SK-N-SH (cell line): ENCODE results near the gene CD46. TPM values are rescaled to one million over a fixed set of nuclear protein-coding genes. Genes with fewer than 3 reads are reported as not detected.

ENCODE experiments used
- CTCF ChIA-PET: fragments of 300-600, 350-600 bp; formaldehyde crosslinking; extraction: SDS; loops from one replicate; lab custom pipeline; 2021; lab: Yijun Ruan, JAX
- POLR2A ChIA-PET: fragments of 350-600 bp; sonication (Branson Sonifier 250); formaldehyde crosslinking; extraction: SDS; loops from one replicate; lab custom pipeline; 2020; ENCODE audit warnings: antibody characterized with exemption, inconsistent platforms; lab: Yijun Ruan, JAX
- DNase-seq: peaks from one replicate; pipeline ENCODE4 v3.0.0; 2012
- H2AFZ ChIP-seq: fragments of 200-600 bp; sonication (generic); 2 replicates; pipeline ENCODE4 v1.8.1; 2016; ENCODE audit warnings: antibody characterized with exemption, mild to moderate bottlenecking, low read depth
- H3F3A ChIP-seq: fragments of 200-600 bp; sonication (generic); replicated peaks from 2 replicates; pipeline ENCODE3; 2016; ENCODE audit warnings: antibody characterized with exemption, mild to moderate bottlenecking; ENCODE audit not compliant: insufficient read depth
- H3K27ac ChIP-seq, 2 experiments: fragments of 200-500 bp in 1 of 2; fragments of 200-600 bp in 1 of 2; sonication (Bioruptor generic) in 1 of 2; sonication (generic), shearing (Covaris generic) in 1 of 2; 2 replicates each; pipeline versions ENCODE4 v1.5.1 to v1.6.1; 2014 to 2016; ENCODE audit warnings: low read depth in 2 of 2, inconsistent platforms in 1 of 2, low read length in 1 of 2, mild to moderate bottlenecking in 1 of 2, mixed read lengths in 1 of 2
- H3K27me3 ChIP-seq: fragments of 200-600 bp; sonication (generic), shearing (Covaris generic); 2 replicates; pipeline ENCODE4 v1.6.1; 2016; ENCODE audit warnings: mixed run types; ENCODE audit not compliant: insufficient read depth
- H3K36me3 ChIP-seq, 2 experiments: fragments of 200-500 bp in 1 of 2; fragments of 200-600 bp in 1 of 2; sonication (Bioruptor generic) in 1 of 2; sonication (generic) in 1 of 2; replicated peaks in 1 of 2; 2 replicates each; pipeline versions ENCODE3 to v1.5.1; 2014 to 2016; ENCODE audit warnings: low read length in 1 of 2, mild to moderate bottlenecking in 1 of 2; ENCODE audit not compliant: insufficient read depth in 2 of 2, control insufficient read depth in 1 of 2
- H3K4me1 ChIP-seq, 2 experiments: fragments of 200-500 bp in 1 of 2; fragments of 200-600 bp in 1 of 2; sonication (Bioruptor generic) in 1 of 2; sonication (generic), shearing (Covaris generic) in 1 of 2; 2 replicates each; pipeline versions ENCODE4 v1.5.1 to v1.6.1; 2014 to 2016; ENCODE audit warnings: low read depth in 1 of 2, low read length in 1 of 2, mixed run types in 1 of 2; ENCODE audit not compliant: insufficient read depth in 2 of 2, control insufficient read depth in 1 of 2
- H3K4me2 ChIP-seq: fragments of 200-600 bp; sonication (generic), shearing (Covaris generic); 2 replicates; pipeline ENCODE4 v1.6.1; 2017; ENCODE audit warnings: mixed run types
- H3K4me3 ChIP-seq, 2 experiments: fragments of 200-500 bp in 1 of 2; fragments of 200-600 bp in 1 of 2; sonication (Bioruptor generic) in 1 of 2; sonication (generic), shearing (Covaris generic) in 1 of 2; 2 replicates each; pipeline versions ENCODE4 v1.5.1 to v1.8.1; 2014 to 2016; ENCODE audit warnings: low read depth in 2 of 2, inconsistent platforms in 1 of 2, low read length in 1 of 2, mild to moderate bottlenecking in 1 of 2, mixed read lengths in 1 of 2, moderate library complexity in 1 of 2
- H3K79me2 ChIP-seq: fragments of 200-600 bp; sonication (generic); 2 replicates; pipeline ENCODE4 v1.8.1; 2017; ENCODE audit warnings: mild to moderate bottlenecking; ENCODE audit not compliant: insufficient read depth
- H3K9ac ChIP-seq: fragments of 200-600 bp; sonication (generic); 2 replicates; pipeline ENCODE4 v1.6.1; 2017; ENCODE audit warnings: mixed run types
- H3K9me2 ChIP-seq: fragments of 200-600 bp; sonication (generic); 2 replicates; pipeline ENCODE4 v1.6.1; 2017; ENCODE audit warnings: mixed run types
- H3K9me3 ChIP-seq: fragments of 200-600 bp; sonication (generic); 2 replicates; pipeline ENCODE4 v1.6.1; 2017; ENCODE audit warnings: mixed run types, mild to moderate bottlenecking, moderate library complexity
- H4K20me1 ChIP-seq: fragments of 200-600 bp; sonication (generic); 2 replicates; pipeline ENCODE4 v1.6.1; 2017; ENCODE audit warnings: mild to moderate bottlenecking, mixed run types; ENCODE audit not compliant: insufficient read depth
- ELF1 ChIP-seq: IDR thresholded peaks from 2 replicates; pipeline ENCODE4 v1.4.0; 2012
- EZH2phosphoT487 ChIP-seq: fragments of 200-600 bp; sonication (generic); IDR thresholded peaks from 2 replicates; pipeline ENCODE4 v1.6.1; 2017; ENCODE audit warnings: low read depth, mixed run types, mild to moderate bottlenecking, antibody characterized with exemption, moderate library complexity, borderline replicate concordance
- GABPA ChIP-seq: IDR thresholded peaks from 2 replicates; pipeline ENCODE4 v1.4.0; 2012; ENCODE audit warnings: low read depth, mild to moderate bottlenecking
- JUND ChIP-seq: IDR thresholded peaks from 2 replicates; pipeline ENCODE4 v1.4.0; 2012
- MEF2A ChIP-seq: IDR thresholded peaks from 2 replicates; pipeline ENCODE4 v1.4.0; 2012; ENCODE audit warnings: low read depth, borderline replicate concordance
- RAD21 ChIP-seq: IDR thresholded peaks from 2 replicates; pipeline ENCODE4 v1.6.1; 2012; ENCODE audit warnings: mild to moderate bottlenecking, low read length
- SMC3 ChIP-seq: IDR thresholded peaks from 2 replicates; pipeline ENCODE4 v1.6.1; 2012; ENCODE audit warnings: low read depth, low read length, improper control_type of control experiment
- TAF1 ChIP-seq: IDR thresholded peaks from 2 replicates; pipeline ENCODE4 v1.6.1; 2012; ENCODE audit warnings: low read depth, mild to moderate bottlenecking, low read length, moderate library complexity, borderline replicate concordance
- WGBS: methylation state at CpG from one replicate; pipeline ENCODE4 v1.1.6; 2017; ENCODE audit warnings: low lambda C conversion rate; 5-methylcytosine and 5-hydroxymethylcytosine counted together
- polyA plus RNA-seq, 3 experiments: library from polyadenylated mRNA; depleted of rRNA; stranded (reverse); fragments of >200 nt; gene quantifications; 2 replicates each; pipeline ENCODE4 v1.2.3, GENCODE V29; 2012
- TF ChIP-seq, protein P1 (sequence below): fragments of 150-350 bp; IDR thresholded peaks from 2 replicates; pipeline ENCODE4 v1.6.1; 2017; ENCODE audit warnings: antibody characterized with exemption, low read length, low read depth, borderline replicate concordance
- TF ChIP-seq, protein P2 (sequence below): fragments of 200-600 bp; sonication (generic); IDR thresholded peaks from 2 replicates; pipeline ENCODE4 v1.6.1; 2017; ENCODE audit warnings: antibody characterized with exemption, mild to moderate bottlenecking, moderate library complexity
- TF ChIP-seq, protein P3 (sequence below): IDR thresholded peaks from 2 replicates; pipeline ENCODE4 v1.4.0; 2012; ENCODE audit warnings: low read depth
- TF ChIP-seq, protein P4 (sequence below): fragments of 150-350 bp; IDR thresholded peaks from 2 replicates; pipeline ENCODE4 v1.6.1; 2016; ENCODE audit warnings: mild to moderate bottlenecking, low read depth, low read length

The CD46 gene
- polyA plus RNA-seq, 1 of the 3 experiments (the other 2 are of a cell fraction): 56.0 TPM

DNA sequence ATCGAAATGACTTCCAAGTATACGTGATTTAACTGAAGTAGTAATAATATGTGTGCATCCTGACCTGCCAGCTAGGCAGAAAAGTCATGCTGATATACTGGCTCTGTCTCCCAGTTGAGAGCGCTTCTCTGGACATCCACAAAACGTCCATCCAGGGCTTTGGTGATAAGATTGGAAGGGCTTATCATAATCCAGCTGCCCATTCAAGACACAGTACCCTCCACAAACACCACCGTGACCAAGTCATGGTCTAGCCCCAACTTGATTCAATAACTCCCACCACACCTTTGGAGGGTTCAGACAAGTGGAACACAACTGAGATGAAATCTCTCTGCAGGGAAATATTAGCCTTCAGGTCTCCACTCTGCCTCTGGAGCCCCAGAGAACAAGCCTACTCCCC, 76.2 kb downstream of the CD46 start (continued):
- TF ChIP-seq, protein P1, sequence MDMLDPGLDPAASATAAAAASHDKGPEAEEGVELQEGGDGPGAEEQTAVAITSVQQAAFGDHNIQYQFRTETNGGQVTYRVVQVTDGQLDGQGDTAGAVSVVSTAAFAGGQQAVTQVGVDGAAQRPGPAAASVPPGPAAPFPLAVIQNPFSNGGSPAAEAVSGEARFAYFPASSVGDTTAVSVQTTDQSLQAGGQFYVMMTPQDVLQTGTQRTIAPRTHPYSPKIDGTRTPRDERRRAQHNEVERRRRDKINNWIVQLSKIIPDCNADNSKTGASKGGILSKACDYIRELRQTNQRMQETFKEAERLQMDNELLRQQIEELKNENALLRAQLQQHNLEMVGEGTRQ: no peak
- no peak for TF ChIP-seq SMC3
- TF ChIP-seq MEF2A: no peak

DNA sequence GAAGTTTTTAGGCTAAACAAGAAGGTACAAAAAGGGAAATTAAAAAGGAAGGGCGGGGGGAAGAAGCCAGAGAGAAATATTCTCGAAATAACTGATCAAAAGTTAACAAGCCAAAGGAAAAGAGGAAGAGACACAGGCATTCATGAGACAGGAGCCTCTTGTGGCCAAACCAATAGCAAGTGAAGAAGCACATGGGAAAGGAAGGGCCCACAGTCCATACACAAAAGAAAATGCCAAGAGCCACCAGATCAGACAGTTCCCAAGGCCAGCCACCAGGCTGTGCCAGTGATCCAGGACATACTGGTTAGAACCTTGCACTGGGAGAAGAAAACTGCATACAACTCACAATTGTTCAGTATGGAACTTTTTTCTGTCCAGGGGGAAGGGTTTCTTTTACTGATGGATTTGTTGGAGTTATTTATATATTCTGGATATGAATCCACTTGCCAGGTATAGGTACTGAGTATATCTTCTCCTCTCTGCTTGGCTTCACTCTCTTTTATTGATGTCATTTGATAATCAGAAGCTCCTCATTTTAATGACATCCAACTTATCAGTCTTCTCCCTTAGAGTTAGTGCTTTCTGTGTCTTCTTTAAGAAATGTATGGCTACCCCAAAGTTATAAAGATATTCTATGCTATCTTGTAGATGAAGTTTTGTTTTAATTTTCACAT, 76.8 kb downstream of the CD46 start:
- Histone ChIP-seq H3K9me3 (no peaks in the 10 kb centered on the region), H3K4me2 (no peak overlapping the region), H3K79me2 (no peaks in the 10 kb centered on the region), H2AFZ (no peak overlapping the region), H3K4me3 (no peak overlapping the region), H4K20me1 (no peaks in the 10 kb centered on the region), H3K4me1 (peaks cover 0 to 18% of the 10 kb centered on the region in 2 experiments; a peak in 2 of 4 replicates), H3K27ac (no peak overlapping the region), H3K9ac (no peak overlapping the region), H3F3A (no peaks in the 10 kb centered on the region), H3K9me2 (no peaks in the 10 kb centered on the region), H3K36me3 (peaks cover 0 to 5% of the 10 kb centered on the region in 2 experiments), H3K27me3 (no peaks in the 10 kb centered on the region)
- TF ChIP-seq, protein P2, sequence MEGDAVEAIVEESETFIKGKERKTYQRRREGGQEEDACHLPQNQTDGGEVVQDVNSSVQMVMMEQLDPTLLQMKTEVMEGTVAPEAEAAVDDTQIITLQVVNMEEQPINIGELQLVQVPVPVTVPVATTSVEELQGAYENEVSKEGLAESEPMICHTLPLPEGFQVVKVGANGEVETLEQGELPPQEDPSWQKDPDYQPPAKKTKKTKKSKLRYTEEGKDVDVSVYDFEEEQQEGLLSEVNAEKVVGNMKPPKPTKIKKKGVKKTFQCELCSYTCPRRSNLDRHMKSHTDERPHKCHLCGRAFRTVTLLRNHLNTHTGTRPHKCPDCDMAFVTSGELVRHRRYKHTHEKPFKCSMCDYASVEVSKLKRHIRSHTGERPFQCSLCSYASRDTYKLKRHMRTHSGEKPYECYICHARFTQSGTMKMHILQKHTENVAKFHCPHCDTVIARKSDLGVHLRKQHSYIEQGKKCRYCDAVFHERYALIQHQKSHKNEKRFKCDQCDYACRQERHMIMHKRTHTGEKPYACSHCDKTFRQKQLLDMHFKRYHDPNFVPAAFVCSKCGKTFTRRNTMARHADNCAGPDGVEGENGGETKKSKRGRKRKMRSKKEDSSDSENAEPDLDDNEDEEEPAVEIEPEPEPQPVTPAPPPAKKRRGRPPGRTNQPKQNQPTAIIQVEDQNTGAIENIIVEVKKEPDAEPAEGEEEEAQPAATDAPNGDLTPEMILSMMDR: peak; percentile 69
- TF ChIP-seq GABPA: no peak
- TF ChIP-seq TAF1: no peak
- TF ChIP-seq ELF1: no peak
- TF ChIP-seq, protein P3, sequence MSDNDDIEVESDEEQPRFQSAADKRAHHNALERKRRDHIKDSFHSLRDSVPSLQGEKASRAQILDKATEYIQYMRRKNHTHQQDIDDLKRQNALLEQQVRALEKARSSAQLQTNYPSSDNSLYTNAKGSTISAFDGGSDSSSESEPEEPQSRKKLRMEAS: peak; percentile 57
- TF ChIP-seq EZH2phosphoT487: no peak
- TF ChIP-seq RAD21: peak; percentile 80
- TF ChIP-seq SMC3: peak; percentile 75
- WGBS: 79% methylated on average over 2 of the region's 2 CpGs
- ChIA-PET CTCF (interaction anchor here (0.9 to 7.0 kb wide), 15 partner anchors 10 to 134 kb away, joined by 3 to 82 read pairs (median 6); no protein-coding TSS in a partner anchor), POLR2A (interaction anchor here (0.5 kb wide), 1 partner anchor 31 kb away, joined by 4 read pairs; no protein-coding TSS in a partner anchor)
- DNase-seq: peak; percentile 64

DNA sequence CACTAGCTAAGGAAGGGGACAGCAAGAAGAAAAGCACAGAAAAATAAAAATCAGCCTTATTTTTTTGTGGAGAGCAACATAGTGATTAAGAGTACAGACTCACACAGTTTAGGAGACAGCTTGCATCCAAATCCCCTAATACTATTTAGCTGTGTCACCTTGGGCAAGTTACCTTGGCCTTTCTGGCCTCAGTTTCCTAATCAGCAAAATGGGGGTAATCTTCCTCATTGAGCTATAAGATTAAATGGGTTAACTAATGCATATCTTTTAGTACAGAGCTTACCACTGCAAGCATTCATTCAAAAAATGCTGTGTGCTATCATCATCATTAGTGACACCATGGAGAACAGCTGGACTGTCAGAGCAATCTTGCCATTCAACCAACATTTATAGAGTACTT, 77.7 kb downstream of the CD46 start:
- POLR2A ChIA-PET: no interaction called here
- Histone ChIP-seq H4K20me1 (no peaks in the 10 kb centered on the region), H3K9ac (no peak overlapping the region), H3K9me2 (no peaks in the 10 kb centered on the region), H3K9me3 (no peaks in the 10 kb centered on the region), H3F3A (no peaks in the 10 kb centered on the region), H3K4me2 (no peak overlapping the region), H3K4me1 (peaks cover 0 to 13% of the 10 kb centered on the region in 2 experiments; a peak in 2 of 4 replicates), H3K27ac (no peak overlapping the region), H3K4me3 (no peak overlapping the region), H2AFZ (no peak overlapping the region), H3K27me3 (no peaks in the 10 kb centered on the region), H3K79me2 (no peaks in the 10 kb centered on the region), H3K36me3 (peaks cover 0 to 5% of the 10 kb centered on the region in 2 experiments)
- DNase-seq: no peak
- CTCF ChIA-PET: interaction anchor here (0.9 to 7.0 kb wide), 13 partner anchors 9 to 168 kb away, joined by 3 to 82 read pairs (median 7); no protein-coding TSS in a partner anchor
- TF ChIP-seq, protein P4, sequence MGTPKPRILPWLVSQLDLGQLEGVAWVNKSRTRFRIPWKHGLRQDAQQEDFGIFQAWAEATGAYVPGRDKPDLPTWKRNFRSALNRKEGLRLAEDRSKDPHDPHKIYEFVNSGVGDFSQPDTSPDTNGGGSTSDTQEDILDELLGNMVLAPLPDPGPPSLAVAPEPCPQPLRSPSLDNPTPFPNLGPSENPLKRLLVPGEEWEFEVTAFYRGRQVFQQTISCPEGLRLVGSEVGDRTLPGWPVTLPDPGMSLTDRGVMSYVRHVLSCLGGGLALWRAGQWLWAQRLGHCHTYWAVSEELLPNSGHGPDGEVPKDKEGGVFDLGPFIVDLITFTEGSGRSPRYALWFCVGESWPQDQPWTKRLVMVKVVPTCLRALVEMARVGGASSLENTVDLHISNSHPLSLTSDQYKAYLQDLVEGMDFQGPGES: no peak
- no peak for TF ChIP-seq JUND
